ENCODE measurements around the gene SLC9A9.

Gene SLC9A9

GRCh38 chr3:143548861-143549497 is 299.3 kb downstream of the SLC9A9 start:
- no peak overlapping the region for H3K27ac ChIP-seq (ENCODE audit: low read length)
- no peaks in the 10 kb centered on the region for H3F3A ChIP-seq (ENCODE audit: insufficient read depth, low read length)
- H4K20me1 ChIP-seq (ENCODE audit: insufficient read depth, low read length): no peaks in the 10 kb centered on the region
- no peaks in the 10 kb centered on the region for H3K27me3 ChIP-seq (replicated peaks; ENCODE audit: insufficient read depth, low read length)
- no peak overlapping the region for H3K9ac ChIP-seq (ENCODE audit: low read length)
- no peaks in the 10 kb centered on the region for H3K9me3 ChIP-seq (replicated peaks; ENCODE audit: insufficient read depth, low read length)
- no peaks in the 10 kb centered on the region for H3K4me1 ChIP-seq (ENCODE audit: low read length)
- no peak overlapping the region for H3K4me2 ChIP-seq (ENCODE audit: low read depth, low read length)
- H2AFZ ChIP-seq (ENCODE audit: low read length): no peak overlapping the region
- no peaks in the 10 kb centered on the region for H3K36me3 ChIP-seq (replicated peaks; ENCODE audit: insufficient read depth, low read length)
- no peaks in the 10 kb centered on the region for H3K9me2 ChIP-seq (replicated peaks; ENCODE audit: insufficient read depth, low read length)
- no peaks in the 10 kb centered on the region for H3K79me2 ChIP-seq (ENCODE audit: low read length)
- H3K4me3 ChIP-seq (ENCODE audit: low read length): no peak overlapping the region
- TF ChIP-seq EZH2phosphoT487 (IDR thresholded peaks at IDR 0.05; ENCODE audit: low read length) (no peak), EZH2 (optimal IDR thresholded peaks at IDR 0.05; ENCODE audit: low read depth, low read length) (no peak)
- TF ChIP-seq, protein P1, sequence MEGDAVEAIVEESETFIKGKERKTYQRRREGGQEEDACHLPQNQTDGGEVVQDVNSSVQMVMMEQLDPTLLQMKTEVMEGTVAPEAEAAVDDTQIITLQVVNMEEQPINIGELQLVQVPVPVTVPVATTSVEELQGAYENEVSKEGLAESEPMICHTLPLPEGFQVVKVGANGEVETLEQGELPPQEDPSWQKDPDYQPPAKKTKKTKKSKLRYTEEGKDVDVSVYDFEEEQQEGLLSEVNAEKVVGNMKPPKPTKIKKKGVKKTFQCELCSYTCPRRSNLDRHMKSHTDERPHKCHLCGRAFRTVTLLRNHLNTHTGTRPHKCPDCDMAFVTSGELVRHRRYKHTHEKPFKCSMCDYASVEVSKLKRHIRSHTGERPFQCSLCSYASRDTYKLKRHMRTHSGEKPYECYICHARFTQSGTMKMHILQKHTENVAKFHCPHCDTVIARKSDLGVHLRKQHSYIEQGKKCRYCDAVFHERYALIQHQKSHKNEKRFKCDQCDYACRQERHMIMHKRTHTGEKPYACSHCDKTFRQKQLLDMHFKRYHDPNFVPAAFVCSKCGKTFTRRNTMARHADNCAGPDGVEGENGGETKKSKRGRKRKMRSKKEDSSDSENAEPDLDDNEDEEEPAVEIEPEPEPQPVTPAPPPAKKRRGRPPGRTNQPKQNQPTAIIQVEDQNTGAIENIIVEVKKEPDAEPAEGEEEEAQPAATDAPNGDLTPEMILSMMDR (IDR thresholded peaks at IDR 0.05; ENCODE audit: low read length): no peak
- no peak for DNase-seq

GRCh38 chr3:143548393-143548792 is 299.9 kb downstream of the SLC9A9 start:
- no peaks in the 10 kb centered on the region for H4K20me1 ChIP-seq (ENCODE audit: insufficient read depth, low read length)

DNA sequence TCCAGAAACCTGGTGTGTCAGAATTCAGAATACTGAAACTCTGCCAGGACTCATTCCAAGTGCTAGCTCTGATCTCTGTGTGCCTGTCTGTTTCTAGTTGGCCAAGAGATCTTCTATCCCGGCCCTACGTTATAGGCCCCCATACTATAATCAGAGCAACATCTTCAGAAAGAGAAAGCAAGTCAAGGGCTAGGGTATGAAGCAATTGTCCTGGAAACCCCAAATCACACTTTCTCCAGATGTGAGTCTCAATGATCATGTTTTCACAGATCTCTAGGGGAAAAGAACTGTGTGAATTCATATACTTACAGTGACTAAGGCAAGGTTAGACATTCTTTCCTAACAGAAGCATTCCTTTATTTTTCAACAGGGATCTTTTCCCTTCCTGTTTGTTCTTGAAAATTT is 309.7 kb downstream of the SLC9A9 start:
- peaks cover 17% of the 10 kb centered on the region; the same call in 1 of the 2 replicates for H3K27me3 ChIP-seq (replicated peaks; ENCODE audit: insufficient read depth, low read length)
- no peaks in the 10 kb centered on the region for H3K36me3 ChIP-seq (replicated peaks; ENCODE audit: insufficient read depth, low read length)
- peaks cover 21% of the 10 kb centered on the region for H3K4me1 ChIP-seq (ENCODE audit: low read length)
- peaks cover 17% of the 10 kb centered on the region for H3F3A ChIP-seq (ENCODE audit: insufficient read depth, low read length)
- no peak overlapping the region for H2AFZ ChIP-seq (ENCODE audit: low read length)
- H3K9ac ChIP-seq (ENCODE audit: low read length): no peak overlapping the region
- no peak for DNase-seq
- no peak overlapping the region for H3K27ac ChIP-seq (ENCODE audit: low read length)
- H4K20me1 ChIP-seq (ENCODE audit: insufficient read depth, low read length): peaks cover 10% of the 10 kb centered on the region; the same call in 1 of the 2 replicates
- no peaks in the 10 kb centered on the region for H3K9me3 ChIP-seq (replicated peaks; ENCODE audit: insufficient read depth, low read length)
- H3K79me2 ChIP-seq (ENCODE audit: low read length): no peaks in the 10 kb centered on the region
- no peak overlapping the region for H3K4me2 ChIP-seq (ENCODE audit: low read depth, low read length)
- H3K9me2 ChIP-seq (replicated peaks; ENCODE audit: insufficient read depth, low read length): no peaks in the 10 kb centered on the region
- TF ChIP-seq EZH2 (optimal IDR thresholded peaks at IDR 0.05; ENCODE audit: low read depth, low read length) (no peak), EZH2phosphoT487 (IDR thresholded peaks at IDR 0.05; ENCODE audit: low read length) (no peak)
- TF ChIP-seq, protein P1 (IDR thresholded peaks at IDR 0.05; ENCODE audit: low read length): no peak
- H3K4me3 ChIP-seq (ENCODE audit: low read length): no peak overlapping the region

More at GRCh38 chr3:143548393-143548792, 299.9 kb downstream of the SLC9A9 start:
- Histone ChIP-seq H3K79me2 (ENCODE audit: low read length) (no peaks in the 10 kb centered on the region), H3K4me2 (ENCODE audit: low read depth, low read length) (no peak overlapping the region), H3K4me1 (ENCODE audit: low read length) (no peaks in the 10 kb centered on the region), H3F3A (ENCODE audit: insufficient read depth, low read length) (no peaks in the 10 kb centered on the region), H3K36me3 (replicated peaks; ENCODE audit: insufficient read depth, low read length) (no peaks in the 10 kb centered on the region), H3K4me3 (ENCODE audit: low read length) (no peak overlapping the region), H3K9ac (ENCODE audit: low read length) (no peak overlapping the region), H3K9me3 (replicated peaks; ENCODE audit: insufficient read depth, low read length) (no peaks in the 10 kb centered on the region), H2AFZ (ENCODE audit: low read length) (no peak overlapping the region), H3K27me3 (replicated peaks; ENCODE audit: insufficient read depth, low read length) (no peaks in the 10 kb centered on the region), H3K27ac (ENCODE audit: low read length) (no peak overlapping the region), H3K9me2 (replicated peaks; ENCODE audit: insufficient read depth, low read length) (no peaks in the 10 kb centered on the region)
- no peak for DNase-seq
- TF ChIP-seq EZH2phosphoT487 (IDR thresholded peaks at IDR 0.05; ENCODE audit: low read length) (no peak), EZH2 (optimal IDR thresholded peaks at IDR 0.05; ENCODE audit: low read depth, low read length) (no peak)
- TF ChIP-seq, protein P1 (IDR thresholded peaks at IDR 0.05; ENCODE audit: low read length): no peak
